CD4-positive, alpha-beta T cell treated with Interleukin-17A for 1 hour (primary cell): ENCODE results near the gene TLX1.
"Not testable (repeated sequence)": the region's sequence is repeated elsewhere in the genome, so short reads cannot be mapped to it uniquely, and the experiment has no call there.

Experiments used
- DNase-seq: peaks from one replicate; pipeline ENCODE4 v3.0.0-alpha.2; 2020

The TLX1 gene

GRCh38 chr10:101154506-101154905 lies 23.4 kb downstream of the TLX1 start:
- DNase-seq: not testable (repeated sequence)

- no peak for DNase-seq
These were observed 24.8 kb downstream of the TLX1 start for GRCh38 chr10:101155896-101156295.

GRCh38 chr10:101157756-101158458 lies 26.8 kb downstream of the TLX1 start:
- DNase-seq: no peak

GRCh38 chr10:101158459-101159058 lies 27.5 kb downstream of the TLX1 start:
- no peak for DNase-seq

- DNase-seq: peak; percentile 73
These were observed 30.6 kb downstream of the TLX1 start for GRCh38 chr10:101161494-101162299.

- DNase-seq: no peak
These were observed 31.6 kb downstream of the TLX1 start for GRCh38 chr10:101162677-101163076.

GRCh38 chr10:101164020-101164419 lies 32.9 kb downstream of the TLX1 start:
- no peak for DNase-seq

GRCh38 chr10:101165736-101166135 lies 34.6 kb downstream of the TLX1 start:
- DNase-seq: no peak

- no peak for DNase-seq
These were observed 35.3 kb downstream of the TLX1 start for GRCh38 chr10:101166430-101166829.

- no peak for DNase-seq
These were observed 41.6 kb downstream of the TLX1 start for GRCh38 chr10:101172741-101173140.

GRCh38 chr10:101174319-101174718 lies 43.2 kb downstream of the TLX1 start:
- no peak for DNase-seq

GRCh38 chr10:101176577-101176976 lies 45.5 kb downstream of the TLX1 start:
- no peak for DNase-seq

GRCh38 chr10:101182936-101183335 lies 51.8 kb downstream of the TLX1 start:
- no peak for DNase-seq

GRCh38 chr10:101183458-101184183 lies 52.5 kb downstream of the TLX1 start:
- DNase-seq: no peak
